ES-I3 (cell line): ENCODE results near the gene IL36RN.

Experiments
- H3K36me3 ChIP-seq: 2 replicates; pipeline ENCODE4 v1.6.1; 2013; ENCODE audit warnings: mild to moderate bottlenecking, low read length, control low read depth, moderate library complexity; ENCODE audit not compliant: insufficient read depth
- H3K4me1 ChIP-seq: 2 replicates; pipeline ENCODE4 v1.6.1; 2013; ENCODE audit warnings: mild to moderate bottlenecking, control low read depth, low read length; ENCODE audit not compliant: insufficient read depth
- H3K9ac ChIP-seq: 2 replicates; pipeline ENCODE4 v1.6.1; 2013; ENCODE audit warnings: low read depth, mild to moderate bottlenecking, low read length, moderate library complexity
- H3K9me3 ChIP-seq: 2 replicates; pipeline ENCODE4 v1.6.1; 2013; ENCODE audit warnings: mild to moderate bottlenecking, low read length, moderate library complexity; ENCODE audit not compliant: control insufficient read depth, insufficient read depth

IL36RN gene

DNA sequence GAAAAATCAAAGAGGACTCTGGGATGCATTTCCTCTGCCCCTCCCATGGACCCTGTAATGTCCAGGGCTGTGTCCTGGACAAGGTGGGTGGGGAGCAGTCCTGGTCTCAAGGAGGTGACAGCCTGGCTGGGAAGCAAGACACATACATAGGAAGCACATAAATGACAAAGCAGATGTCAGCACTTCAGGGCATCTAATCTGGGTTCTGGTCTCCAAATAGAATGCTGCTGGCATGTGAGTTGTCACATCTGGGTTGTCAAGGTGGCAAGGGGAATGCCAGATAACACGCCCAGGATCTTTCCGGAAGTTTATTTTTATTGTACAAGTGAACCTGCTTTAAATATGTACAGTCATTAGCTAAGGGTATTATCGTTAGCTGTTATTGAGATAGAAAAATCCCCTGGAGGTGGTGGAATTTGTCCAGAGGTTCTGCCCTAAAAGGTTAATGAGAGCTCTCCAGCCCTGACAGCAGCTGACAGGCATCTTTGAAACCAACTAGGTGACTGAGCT, 14.4 kb downstream of the IL36RN start:
- Histone ChIP-seq H3K36me3 (no peaks in the 10 kb centered on the region), H3K9ac (no peak overlapping the region), H3K9me3 (no peaks in the 10 kb centered on the region), H3K4me1 (no peaks in the 10 kb centered on the region)

DNA sequence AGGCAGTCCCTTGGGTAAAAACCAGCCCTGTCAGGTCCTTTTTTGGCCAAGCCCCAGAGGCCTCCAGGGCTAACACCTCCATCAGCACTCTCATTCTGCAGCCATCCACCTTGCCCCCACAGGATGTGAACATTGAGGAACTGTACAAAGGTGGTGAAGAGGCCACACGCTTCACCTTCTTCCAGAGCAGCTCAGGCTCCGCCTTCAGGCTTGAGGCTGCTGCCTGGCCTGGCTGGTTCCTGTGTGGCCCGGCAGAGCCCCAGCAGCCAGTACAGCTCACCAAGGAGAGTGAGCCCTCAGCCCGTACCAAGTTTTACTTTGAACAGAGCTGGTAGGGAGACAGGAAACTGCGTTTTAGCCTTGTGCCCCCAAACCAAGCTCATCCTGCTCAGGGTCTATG, 16.0 kb downstream of the IL36RN start:
- H3K9me3 ChIP-seq = no peaks in the 10 kb centered on the region
- no peaks in the 10 kb centered on the region for H3K36me3 ChIP-seq
- H3K4me1 ChIP-seq = peaks cover 3% of the 10 kb centered on the region; the same call in 1 of the 2 replicates
- H3K9ac ChIP-seq = no peak overlapping the region

DNA sequence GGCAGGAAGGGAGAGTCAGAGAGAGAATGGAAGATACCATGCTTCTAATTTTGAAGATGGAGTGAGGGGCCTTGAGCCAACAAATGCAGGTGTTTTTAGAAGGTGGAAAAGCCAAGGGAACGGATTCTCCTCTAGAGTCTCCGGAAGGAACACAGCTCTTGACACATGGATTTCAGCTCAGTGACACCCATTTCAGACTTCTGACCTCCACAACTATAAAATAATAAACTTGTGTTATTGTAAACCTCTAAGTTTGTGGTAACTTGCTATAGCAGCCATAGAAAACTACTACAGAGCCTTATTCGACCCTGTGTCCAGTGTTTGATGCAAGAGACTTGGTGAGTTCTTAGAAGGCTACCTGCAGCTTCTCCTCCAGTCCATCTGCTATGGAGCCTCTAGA, 16.6 kb downstream of the IL36RN start:
- Histone ChIP-seq H3K9me3 (no peaks in the 10 kb centered on the region), H3K4me1 (peaks cover 3% of the 10 kb centered on the region; the same call in 1 of the 2 replicates), H3K9ac (no peak overlapping the region), H3K36me3 (no peaks in the 10 kb centered on the region)

DNA sequence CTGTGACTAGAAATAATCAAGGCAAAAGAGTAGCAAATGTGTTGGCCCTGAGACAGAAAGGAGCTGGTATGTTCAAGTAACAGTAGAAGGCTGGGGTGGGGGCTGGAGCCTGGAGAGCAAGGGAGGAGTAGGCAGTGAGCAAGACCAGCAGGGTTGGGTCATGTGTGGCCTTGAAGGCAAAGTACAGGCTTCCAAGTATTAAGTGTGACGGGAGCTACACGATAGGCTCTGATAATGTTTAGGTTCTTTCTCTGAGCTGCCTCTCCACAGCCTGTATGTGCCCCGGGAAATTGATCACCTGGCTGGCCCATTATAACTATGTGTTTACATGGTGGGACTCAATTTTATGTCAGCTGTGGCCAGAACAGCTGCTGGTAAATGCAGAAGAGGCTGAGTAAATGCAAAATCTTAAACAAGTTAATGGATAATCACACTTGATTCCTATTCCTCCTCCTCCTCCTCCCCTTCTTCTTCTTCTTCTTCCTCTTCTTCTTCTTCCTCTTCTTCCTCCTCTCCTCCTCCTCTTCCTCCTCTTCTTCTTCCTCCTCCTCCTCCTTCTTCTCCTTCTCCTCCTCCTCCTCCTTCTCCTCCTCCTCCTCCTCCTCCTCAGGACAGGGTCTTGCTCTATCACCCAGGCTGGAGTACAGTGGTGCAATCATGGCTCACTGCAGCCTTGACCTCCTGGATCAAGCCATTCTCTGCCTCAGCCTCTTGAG, 18.1 kb downstream of the IL36RN start:
- Histone ChIP-seq H3K4me1 (peaks cover 3% of the 10 kb centered on the region; the same call in 1 of the 2 replicates), H3K9me3 (no peaks in the 10 kb centered on the region), H3K9ac (no peak overlapping the region), H3K36me3 (no peaks in the 10 kb centered on the region)

DNA sequence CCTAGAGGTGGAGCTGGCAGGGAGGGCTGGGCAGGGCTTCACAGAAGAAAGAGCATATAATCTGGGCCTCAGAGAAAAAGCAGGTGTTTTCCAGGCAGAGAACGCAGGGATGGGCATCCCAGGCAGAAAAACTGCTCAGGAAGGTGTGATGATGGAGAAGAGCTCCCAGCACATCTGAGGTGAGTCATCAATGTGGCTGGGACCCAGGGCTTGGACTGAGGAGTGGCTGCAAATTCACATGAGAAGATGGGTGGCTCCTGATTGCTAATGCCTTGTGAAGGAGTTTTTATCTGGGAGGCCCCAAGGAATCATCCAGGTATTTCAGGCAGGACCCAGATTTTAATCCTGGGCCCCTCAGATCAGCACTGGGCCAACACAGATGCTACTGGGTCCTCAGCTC, 18.9 kb downstream of the IL36RN start:
- H3K4me1 ChIP-seq = peaks cover 3% of the 10 kb centered on the region; the same call in 1 of the 2 replicates
- H3K36me3 ChIP-seq = no peaks in the 10 kb centered on the region

DNA sequence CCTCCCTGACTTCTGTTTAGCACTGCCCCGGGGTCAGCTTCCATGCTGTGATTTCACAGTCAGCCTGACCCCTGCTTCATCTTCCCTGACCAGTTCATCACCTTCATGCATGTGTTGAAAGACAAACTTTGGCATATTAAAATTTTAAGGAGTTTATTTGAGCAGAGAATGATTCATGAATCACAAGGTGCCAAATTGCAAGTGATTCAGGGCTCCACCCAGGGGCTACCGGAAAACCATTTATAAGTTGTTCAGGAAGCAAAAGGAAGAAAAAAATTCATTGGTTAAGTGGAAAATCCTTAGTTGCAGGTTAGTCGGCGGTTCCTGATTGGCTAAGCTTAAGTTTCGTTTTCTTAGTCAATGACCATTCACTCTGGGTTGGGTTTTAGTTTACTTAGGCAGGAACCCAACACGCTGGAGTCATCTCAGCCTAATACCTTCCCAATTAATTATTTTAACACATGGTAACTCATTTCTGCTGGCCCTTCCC, 19.4 kb downstream of the IL36RN start:
- H3K36me3 ChIP-seq = no peaks in the 10 kb centered on the region
- H3K9me3 ChIP-seq = no peaks in the 10 kb centered on the region
- no peak overlapping the region for H3K9ac ChIP-seq
- peaks cover 3% of the 10 kb centered on the region; the same call in 1 of the 2 replicates for H3K4me1 ChIP-seq

More for the DNA sequence above, 18.9 kb downstream of the IL36RN start:
- Histone ChIP-seq H3K9me3 (no peaks in the 10 kb centered on the region), H3K9ac (no peak overlapping the region)

DNA sequence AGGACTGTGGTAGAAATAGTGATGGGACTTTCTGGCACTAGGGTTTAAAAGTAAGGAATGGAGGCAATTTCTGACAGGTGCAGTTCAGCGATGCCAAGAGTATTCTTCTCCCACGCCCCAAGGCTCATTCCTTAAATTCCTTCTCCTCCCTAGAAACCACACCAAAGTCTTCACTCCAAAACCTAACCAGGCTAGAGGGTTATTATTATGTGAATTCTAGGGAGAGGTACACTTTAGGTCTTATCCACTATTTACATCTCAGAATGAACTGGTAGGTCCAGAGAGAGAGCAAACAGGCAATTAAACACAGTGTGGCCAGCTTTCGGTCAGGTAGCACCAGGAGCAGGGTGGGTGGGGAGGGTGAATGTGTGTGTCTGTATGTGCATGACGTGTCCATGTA, 20.1 kb downstream of the IL36RN start:
- no peaks in the 10 kb centered on the region for H3K9me3 ChIP-seq
- no peaks in the 10 kb centered on the region for H3K36me3 ChIP-seq
- H3K4me1 ChIP-seq = peaks cover 3% of the 10 kb centered on the region; the same call in 1 of the 2 replicates
- H3K9ac ChIP-seq = no peak overlapping the region

DNA sequence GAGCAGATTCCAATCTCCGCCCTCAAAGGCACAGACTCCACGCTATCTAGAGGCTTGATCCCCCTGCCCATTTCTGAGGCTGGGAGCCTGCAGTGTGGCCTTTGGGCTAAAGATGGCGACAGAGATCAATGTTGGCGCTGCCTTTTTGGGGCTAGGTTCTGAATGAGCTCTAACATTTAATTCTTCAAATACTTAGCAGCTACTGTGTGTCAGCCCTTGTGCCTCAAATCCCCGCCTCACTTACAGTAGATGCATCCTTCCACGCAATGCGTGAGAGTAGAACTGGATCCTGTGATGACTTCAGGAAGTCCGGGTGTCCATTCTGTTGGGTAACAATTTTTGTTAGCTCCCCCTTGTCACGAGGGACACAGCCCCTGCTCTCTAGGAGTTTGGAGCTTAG, 21.1 kb downstream of the IL36RN start:
- no peaks in the 10 kb centered on the region for H3K9me3 ChIP-seq
- H3K9ac ChIP-seq = no peak overlapping the region
- no peaks in the 10 kb centered on the region for H3K36me3 ChIP-seq
- H3K4me1 ChIP-seq = peaks cover 3% of the 10 kb centered on the region; the same call in 1 of the 2 replicates

DNA sequence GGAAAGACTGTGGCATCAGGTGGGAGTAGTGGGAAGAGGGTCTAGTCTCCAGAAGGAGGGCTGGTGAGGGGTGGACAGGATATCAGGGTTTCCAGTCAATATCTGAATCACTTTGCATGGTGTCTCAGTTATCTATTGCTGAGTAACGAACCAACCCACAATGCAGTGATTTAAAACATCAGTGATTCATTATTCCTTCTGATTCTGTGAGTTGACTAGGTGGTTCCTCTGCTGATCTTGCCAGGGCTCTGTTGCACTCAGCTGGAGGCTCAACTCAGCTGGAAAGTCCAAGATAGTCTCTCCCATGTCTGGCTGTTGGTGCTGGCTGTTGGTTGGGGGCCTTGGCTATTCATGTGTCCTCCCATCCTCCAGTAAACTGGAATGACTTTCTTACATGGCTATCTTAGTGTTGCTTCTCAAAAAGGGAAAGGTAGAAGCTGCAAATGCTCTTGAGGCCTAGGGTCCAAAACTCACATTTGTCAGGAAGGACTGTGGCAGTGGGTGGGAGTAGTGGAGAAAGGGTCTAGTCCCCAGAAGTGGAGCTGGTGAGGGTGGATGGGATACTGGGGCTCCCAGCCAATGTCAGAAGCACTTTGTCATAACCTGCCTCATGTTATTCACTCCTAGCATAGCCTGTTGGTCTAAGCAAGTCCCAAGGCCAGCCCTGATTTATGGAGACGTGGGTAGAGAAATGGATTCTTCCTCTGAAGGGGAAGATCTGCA, 22.7 kb downstream of the IL36RN start:
- Histone ChIP-seq H3K9me3 (no peaks in the 10 kb centered on the region), H3K4me1 (peaks cover 3% of the 10 kb centered on the region; the same call in 1 of the 2 replicates), H3K36me3 (no peaks in the 10 kb centered on the region), H3K9ac (no peak overlapping the region)

DNA sequence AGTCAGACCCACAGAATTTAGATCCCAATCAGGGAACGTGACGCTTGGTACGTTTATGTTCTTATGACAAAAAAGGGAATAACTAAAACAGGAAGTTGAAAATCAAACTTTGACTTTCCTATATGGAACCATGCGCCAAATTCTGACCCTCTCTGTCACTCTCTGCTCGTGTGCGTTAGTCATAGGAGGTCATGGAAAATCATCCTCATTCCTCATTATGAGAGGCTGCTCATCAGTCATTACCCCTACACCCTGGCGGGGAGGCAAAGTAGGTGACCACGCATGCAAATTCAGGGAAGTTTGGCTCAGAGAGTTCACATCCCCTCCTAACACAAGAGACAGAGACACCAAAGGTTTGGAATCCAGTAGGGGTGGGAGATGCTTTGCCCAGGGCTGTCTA, 24.3 kb downstream of the IL36RN start:
- no peak overlapping the region for H3K9ac ChIP-seq
- H3K9me3 ChIP-seq = no peaks in the 10 kb centered on the region
- no peaks in the 10 kb centered on the region for H3K36me3 ChIP-seq
- H3K4me1 ChIP-seq = peaks cover 3% of the 10 kb centered on the region; the same call in 1 of the 2 replicates

DNA sequence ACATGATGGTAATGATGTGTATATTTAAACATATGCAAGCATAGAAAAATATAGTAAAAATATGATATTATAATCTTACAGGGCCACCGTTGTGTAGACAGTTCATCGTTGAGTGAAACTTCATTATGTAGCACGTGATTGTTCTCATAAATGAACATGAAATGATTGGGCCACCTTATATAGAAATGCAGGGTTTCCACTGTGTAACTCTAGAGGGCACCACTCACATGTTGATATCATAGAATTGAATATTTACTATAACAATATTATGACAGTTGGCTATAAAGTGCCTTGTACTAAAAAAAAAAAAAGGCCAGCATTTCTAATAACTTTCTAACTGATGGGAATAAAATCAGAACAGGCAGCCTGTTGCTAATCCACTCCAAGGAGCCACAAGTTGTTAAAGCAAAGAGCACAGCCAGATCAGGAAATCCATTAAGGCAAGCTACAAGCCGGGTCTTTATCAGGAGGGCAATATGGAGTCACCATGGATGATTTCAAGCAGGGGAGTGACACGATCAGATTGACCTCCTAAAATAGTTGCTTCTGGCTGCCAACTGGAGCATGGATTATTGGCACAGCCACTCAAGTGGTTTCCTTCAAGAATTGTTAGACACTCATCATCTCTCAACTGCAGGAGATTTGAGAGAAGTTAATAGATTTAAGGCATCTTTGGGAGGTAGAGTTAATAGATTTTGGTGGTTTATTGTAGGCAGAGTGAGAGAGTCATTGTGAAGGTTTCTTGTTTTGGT, 25.4 kb downstream of the IL36RN start:
- H3K4me1 ChIP-seq = no peaks in the 10 kb centered on the region
- H3K9me3 ChIP-seq = no peaks in the 10 kb centered on the region
- H3K36me3 ChIP-seq = no peaks in the 10 kb centered on the region
- no peak overlapping the region for H3K9ac ChIP-seq

DNA sequence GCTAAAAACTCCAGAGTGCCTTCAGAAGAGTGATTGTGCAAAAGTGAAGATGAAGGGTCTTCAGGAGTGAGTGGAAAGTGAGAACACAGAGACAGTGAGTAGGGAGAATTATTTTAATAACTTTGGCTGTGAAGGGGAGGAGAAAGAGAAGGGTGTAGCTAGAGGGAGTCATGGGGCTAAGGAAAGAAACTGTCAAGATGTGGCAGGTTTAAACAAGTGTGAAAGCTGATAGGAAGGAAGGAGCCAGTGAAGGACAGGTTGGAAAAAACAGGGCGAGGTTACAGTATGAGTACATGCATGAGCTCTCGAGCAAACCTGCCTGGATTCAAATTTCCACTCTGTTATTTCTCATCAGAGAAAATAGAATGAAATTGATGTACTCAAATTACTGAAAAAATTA, 26.5 kb downstream of the IL36RN start:
- no peaks in the 10 kb centered on the region for H3K36me3 ChIP-seq
- H3K9me3 ChIP-seq = no peaks in the 10 kb centered on the region
- H3K9ac ChIP-seq = no peak overlapping the region
- H3K4me1 ChIP-seq = no peaks in the 10 kb centered on the region

DNA sequence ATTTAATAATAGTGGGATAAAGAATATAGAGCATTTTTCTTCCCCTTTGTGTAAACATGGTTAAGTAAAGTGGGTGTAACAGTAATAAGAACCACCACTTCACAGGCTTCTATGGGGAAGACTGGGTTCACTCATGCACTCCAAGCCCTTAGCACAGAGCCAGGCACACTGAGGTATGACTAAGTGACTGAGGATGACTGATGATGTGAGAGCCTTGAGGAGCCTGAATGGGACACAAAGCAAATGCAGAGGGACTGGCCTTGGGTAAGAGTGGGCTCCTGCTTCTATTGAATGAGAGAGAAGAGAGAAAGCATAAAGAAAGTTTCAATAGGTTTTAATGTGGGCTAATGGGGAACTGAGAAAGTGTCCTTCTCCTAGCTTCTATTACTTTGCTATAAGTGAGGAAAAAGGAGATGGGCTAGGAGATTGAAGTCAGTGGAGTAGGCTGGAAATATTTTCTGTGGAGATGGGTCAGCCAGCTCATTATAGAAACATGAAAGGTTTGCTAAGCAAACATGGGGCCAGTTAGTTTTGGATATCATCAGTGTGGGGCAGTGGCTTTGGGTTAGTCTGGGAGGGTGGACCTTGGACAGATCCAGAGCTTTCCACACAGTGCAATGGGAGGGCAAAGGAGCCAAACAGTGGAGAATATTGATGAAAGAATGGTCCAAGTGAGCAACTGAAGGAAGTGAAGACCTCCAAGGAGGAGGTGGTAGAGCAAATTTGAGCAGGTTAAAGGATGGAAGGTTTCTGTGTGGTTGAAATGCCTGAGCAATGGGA, 29.4 kb downstream of the IL36RN start:
- H3K4me1 ChIP-seq = no peaks in the 10 kb centered on the region

DNA sequence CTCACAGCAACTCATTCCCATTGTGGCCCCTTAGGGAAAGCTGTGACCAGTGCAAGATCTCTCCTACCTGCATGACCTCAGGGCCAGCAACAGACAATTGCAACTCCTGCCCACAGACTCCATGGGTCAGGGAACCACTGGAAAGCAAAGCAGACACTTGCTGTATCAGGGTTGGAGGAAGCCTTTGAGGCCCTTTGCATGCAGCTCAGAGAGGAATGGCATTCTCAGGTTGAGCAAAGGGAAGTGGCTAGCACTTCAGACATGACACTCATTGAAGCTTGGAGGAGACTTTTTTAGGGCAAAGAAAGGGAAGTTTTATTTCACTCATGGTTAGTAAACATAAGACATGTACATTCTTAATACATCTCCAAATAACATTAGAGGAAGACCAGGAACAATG, 30.9 kb downstream of the IL36RN start:
- Histone ChIP-seq H3K9me3 (no peaks in the 10 kb centered on the region; the same call in 1 of the 2 replicates), H3K4me1 (no peaks in the 10 kb centered on the region), H3K9ac (no peak overlapping the region), H3K36me3 (no peaks in the 10 kb centered on the region)

More for the DNA sequence above, 29.4 kb downstream of the IL36RN start:
- Histone ChIP-seq H3K9ac (no peak overlapping the region), H3K36me3 (no peaks in the 10 kb centered on the region), H3K9me3 (no peaks in the 10 kb centered on the region)
